Keratinocyte (primary cell): ENCODE measurements around the gene SCRG1.

Source experiments
- EZH2 ChIP-seq: IDR thresholded peaks from one replicate; pipeline ENCODE4 v1.6.1; 2012; ENCODE audit warnings: inconsistent platforms, mild to moderate bottlenecking, low read length, moderate library complexity
- TF ChIP-seq, protein P1 (sequence below), 3 experiments: IDR thresholded peaks in 1 of 3; conservative IDR thresholded peaks in 1 of 3; optimal IDR thresholded peaks in 1 of 3; 2 replicates in 2 of 3; 3 replicates in 1 of 3; pipeline versions ENCODE3 to v1.5.1; 2011; ENCODE audit warnings: low read length in 3 of 3, mild to moderate bottlenecking in 3 of 3, moderate library complexity in 2 of 3, control low read depth in 1 of 3, inconsistent platforms in 1 of 3; ENCODE audit not compliant: insufficient read depth in 2 of 3; ENCODE audit errors: extremely low read depth in 1 of 3

- TF ChIP-seq, protein P1, sequence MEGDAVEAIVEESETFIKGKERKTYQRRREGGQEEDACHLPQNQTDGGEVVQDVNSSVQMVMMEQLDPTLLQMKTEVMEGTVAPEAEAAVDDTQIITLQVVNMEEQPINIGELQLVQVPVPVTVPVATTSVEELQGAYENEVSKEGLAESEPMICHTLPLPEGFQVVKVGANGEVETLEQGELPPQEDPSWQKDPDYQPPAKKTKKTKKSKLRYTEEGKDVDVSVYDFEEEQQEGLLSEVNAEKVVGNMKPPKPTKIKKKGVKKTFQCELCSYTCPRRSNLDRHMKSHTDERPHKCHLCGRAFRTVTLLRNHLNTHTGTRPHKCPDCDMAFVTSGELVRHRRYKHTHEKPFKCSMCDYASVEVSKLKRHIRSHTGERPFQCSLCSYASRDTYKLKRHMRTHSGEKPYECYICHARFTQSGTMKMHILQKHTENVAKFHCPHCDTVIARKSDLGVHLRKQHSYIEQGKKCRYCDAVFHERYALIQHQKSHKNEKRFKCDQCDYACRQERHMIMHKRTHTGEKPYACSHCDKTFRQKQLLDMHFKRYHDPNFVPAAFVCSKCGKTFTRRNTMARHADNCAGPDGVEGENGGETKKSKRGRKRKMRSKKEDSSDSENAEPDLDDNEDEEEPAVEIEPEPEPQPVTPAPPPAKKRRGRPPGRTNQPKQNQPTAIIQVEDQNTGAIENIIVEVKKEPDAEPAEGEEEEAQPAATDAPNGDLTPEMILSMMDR (optimal IDR thresholded peaks at IDR 0.05 in 1 of 3, IDR thresholded peaks at IDR 0.05 in 1 of 3, conservative IDR thresholded peaks at IDR 0.05 in 1 of 3; ENCODE audit: extremely low read depth in 1 of 3, insufficient read depth in 2 of 3, low read length in 3 of 3) = no peak
- TF ChIP-seq EZH2 = no peak
Observed at GRCh38 chr4:173367285-173367684, 31.6 kb downstream of the SCRG1 start.
